Thymus (tissue), 11 donors: ENCODE data around the gene RCAN3. TPM values are rescaled to one million over a fixed set of nuclear protein-coding genes. Genes with fewer than 3 reads are reported as not detected.
"Not testable (repeated sequence)": the region's sequence is repeated elsewhere in the genome, so short reads cannot be mapped to it uniquely, and the experiment has no call there.

Source experiments
- DNase-seq, 9 donors: peaks; one replicate each; pipeline ENCODE4 v3.0.0-alpha.2; 2013; ENCODE audit warnings: low spot score in 9 of 9, low read depth in 6 of 9, missing footprints in 1 of 9
- H3K27ac ChIP-seq, 2 donors: one replicate each; pipeline ENCODE4 v1.5.1; 2013; ENCODE audit warnings: control low read depth in 1 of 2, low read depth in 1 of 2, low read length in 1 of 2, mild to moderate bottlenecking in 1 of 2, moderate library complexity in 1 of 2
- H3K27me3 ChIP-seq, 2 donors: one replicate each; pipeline ENCODE4 v1.5.1; 2013; ENCODE audit warnings: low read length in 1 of 2; ENCODE audit not compliant: control insufficient read depth in 2 of 2, insufficient read depth in 1 of 2
- H3K36me3 ChIP-seq, 2 donors: one replicate each; pipeline ENCODE4 v1.5.1; 2013; ENCODE audit warnings: low read length in 1 of 2, mild to moderate bottlenecking in 1 of 2, moderate library complexity in 1 of 2; ENCODE audit not compliant: control insufficient read depth in 2 of 2, insufficient read depth in 2 of 2
- H3K4me1 ChIP-seq, 2 donors: one replicate each; pipeline ENCODE4 v1.5.1; 2013; ENCODE audit warnings: low read length in 2 of 2; ENCODE audit not compliant: control insufficient read depth in 2 of 2, insufficient read depth in 2 of 2
- H3K4me3 ChIP-seq, 2 donors: one replicate each; pipeline ENCODE4 v1.5.1; 2013; ENCODE audit warnings: low read length in 2 of 2, control low read depth in 1 of 2, mild to moderate bottlenecking in 1 of 2
- H3K9me3 ChIP-seq, 2 donors: one replicate each; pipeline ENCODE4 v1.5.1; 2013; ENCODE audit warnings: low read length in 1 of 2, mild to moderate bottlenecking in 1 of 2; ENCODE audit not compliant: control insufficient read depth in 2 of 2, insufficient read depth in 1 of 2
- WGBS: extraction: QIAGEN DNeasy Blood & Tissue Kit; methylation state at CpG from one replicate; pipeline ENCODE4 v1.1.7; 2013; 5-methylcytosine and 5-hydroxymethylcytosine counted together
- polyA plus RNA-seq: library from polyadenylated mRNA; stranded (reverse); fragments of 200-250 nt; gene quantifications from one replicate; pipeline ENCODE4 v1.2.3, GENCODE V29; 2013
- total RNA-seq: library from RNA; stranded (reverse); fragments of 120-200 nt; gene quantifications from one replicate; pipeline ENCODE4 v1.2.4, GENCODE V29; 2013
- donor health status: healthy.

RCAN3 gene
- total and polyA plus RNA-seq, 2 donors = 13.2 to 21.2 TPM

GRCh38 chr1:24513706-24514105 is 11.1 kb downstream of the RCAN3 start:
- no peaks in the 10 kb centered on the region for H3K9me3 ChIP-seq
- no peak overlapping the region for H3K4me3 ChIP-seq
- no peaks in the 10 kb centered on the region for H3K4me1 ChIP-seq
- no peak for DNase-seq
- H3K27me3 ChIP-seq = no peaks in the 10 kb centered on the region
- WGBS = 85% methylated on average over 2 of the region's 2 CpGs
- no peak overlapping the region for H3K27ac ChIP-seq
- peaks cover 0 to 9% of the 10 kb centered on the region in 2 donors for H3K36me3 ChIP-seq

DNA sequence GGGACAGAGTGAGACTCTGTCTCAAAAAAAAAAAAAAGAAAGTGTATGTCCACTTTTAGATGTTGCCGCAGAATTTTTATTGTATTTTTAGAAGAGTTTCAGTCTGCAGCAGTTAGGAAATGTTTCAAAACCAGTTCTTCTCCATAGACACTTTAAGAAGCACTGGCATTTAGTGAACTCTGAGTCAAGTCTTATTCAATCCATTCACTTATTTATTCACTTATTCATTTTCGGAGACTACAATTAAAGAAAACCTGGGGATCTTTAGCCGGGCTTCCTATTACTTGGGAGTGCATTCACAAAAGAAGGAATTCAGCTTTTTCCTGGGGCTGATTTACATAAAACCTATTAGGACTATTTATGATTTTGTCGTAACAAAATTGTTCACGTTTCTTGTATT is 12.3 kb downstream of the RCAN3 start:
- Histone ChIP-seq H3K36me3 (peaks cover 0 to 9% of the 10 kb centered on the region in 2 donors), H3K27me3 (no peaks in the 10 kb centered on the region), H3K4me1 (no peaks in the 10 kb centered on the region), H3K27ac (no peak overlapping the region), H3K9me3 (no peaks in the 10 kb centered on the region), H3K4me3 (no peak overlapping the region)
- 97% methylated on average over 5 of the region's 5 CpGs for WGBS
- no peak for DNase-seq

DNA sequence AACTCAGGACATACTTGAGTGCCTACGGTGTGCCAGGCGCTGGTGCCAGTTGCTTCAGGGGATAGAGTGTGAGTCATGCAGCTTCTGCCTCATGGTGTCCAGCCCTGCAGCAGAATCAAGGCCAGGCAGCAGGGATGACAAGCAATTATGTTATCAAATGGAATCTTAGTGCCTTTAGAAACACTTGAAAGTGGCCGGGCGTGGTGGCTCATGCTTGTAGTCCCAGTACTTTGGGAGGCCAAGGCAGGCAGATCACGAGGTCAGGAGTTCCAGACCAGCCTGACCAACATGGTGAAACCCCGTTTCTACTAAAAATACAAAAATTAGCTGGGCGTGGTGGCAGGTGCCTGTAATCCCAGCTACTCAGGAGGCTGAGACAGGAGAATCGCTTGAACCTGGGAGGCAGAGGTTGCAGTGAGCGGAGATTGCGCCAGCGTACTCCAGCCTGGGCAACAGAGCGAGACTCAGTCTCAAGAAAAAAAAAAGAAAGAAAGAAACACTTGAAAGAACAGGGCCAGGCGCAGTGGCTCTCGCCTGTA is 13.1 kb downstream of the RCAN3 start:
- not testable (repeated sequence) for H3K27me3 ChIP-seq, H3K27ac ChIP-seq, DNase-seq, H3K9me3 ChIP-seq, H3K4me3 ChIP-seq, H3K4me1 ChIP-seq, H3K36me3 ChIP-seq
- 98% methylated on average over 14 of the region's 14 CpGs for WGBS

DNA sequence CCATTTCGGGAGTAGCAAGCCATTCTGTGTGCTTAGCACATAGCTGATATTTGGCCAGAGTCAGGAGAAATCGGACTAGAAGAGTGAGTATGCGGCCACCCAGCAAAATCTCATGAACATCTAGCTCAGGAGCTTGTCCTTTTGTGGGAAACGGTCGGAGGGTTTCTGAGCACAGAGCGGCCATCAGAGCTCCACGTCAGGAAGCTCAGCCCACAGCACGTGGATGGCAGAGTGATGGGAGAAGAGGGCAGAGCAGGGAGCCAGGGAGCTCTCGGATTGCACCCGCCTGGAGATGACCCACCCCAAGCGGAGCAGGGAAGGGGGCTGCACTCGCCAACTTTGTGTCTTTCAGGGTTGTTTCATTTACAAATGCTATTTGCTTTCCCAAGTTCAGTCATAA is 13.9 kb downstream of the RCAN3 start:
- H3K36me3 ChIP-seq = peaks cover 0 to 9% of the 10 kb centered on the region in 2 donors
- no peak overlapping the region for H3K4me3 ChIP-seq
- no peak overlapping the region for H3K27ac ChIP-seq
- H3K27me3 ChIP-seq = no peaks in the 10 kb centered on the region
- H3K9me3 ChIP-seq = no peaks in the 10 kb centered on the region
- no peaks in the 10 kb centered on the region for H3K4me1 ChIP-seq
- WGBS = 93% methylated on average over 12 of the region's 12 CpGs
- DNase-seq = no peak

DNA sequence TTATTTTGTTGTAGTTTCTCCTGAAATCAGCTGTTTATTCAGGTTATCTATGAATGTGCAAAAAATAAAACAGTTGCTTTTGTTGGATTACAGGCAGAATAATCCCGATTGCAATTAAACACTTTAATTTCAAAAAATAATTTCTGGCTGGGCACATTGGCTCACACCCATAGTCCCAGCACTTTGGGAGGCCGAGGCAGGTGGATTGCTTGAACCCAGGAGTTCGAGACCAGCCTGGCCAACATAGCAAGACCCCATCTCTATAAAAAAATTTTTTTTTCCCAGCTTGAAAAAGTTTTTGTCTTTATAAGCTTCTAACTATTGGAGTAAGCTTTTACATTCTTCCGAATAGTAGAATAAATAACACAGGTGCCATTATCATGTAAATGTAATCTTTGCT is 15.3 kb downstream of the RCAN3 start:
- no peak for DNase-seq
- Histone ChIP-seq H3K36me3 (peaks cover 0 to 9% of the 10 kb centered on the region in 2 donors), H3K4me1 (no peaks in the 10 kb centered on the region), H3K27me3 (no peaks in the 10 kb centered on the region), H3K27ac (no peak overlapping the region), H3K4me3 (no peak overlapping the region), H3K9me3 (no peaks in the 10 kb centered on the region)
- WGBS = 98% methylated on average over 4 of the region's 4 CpGs

DNA sequence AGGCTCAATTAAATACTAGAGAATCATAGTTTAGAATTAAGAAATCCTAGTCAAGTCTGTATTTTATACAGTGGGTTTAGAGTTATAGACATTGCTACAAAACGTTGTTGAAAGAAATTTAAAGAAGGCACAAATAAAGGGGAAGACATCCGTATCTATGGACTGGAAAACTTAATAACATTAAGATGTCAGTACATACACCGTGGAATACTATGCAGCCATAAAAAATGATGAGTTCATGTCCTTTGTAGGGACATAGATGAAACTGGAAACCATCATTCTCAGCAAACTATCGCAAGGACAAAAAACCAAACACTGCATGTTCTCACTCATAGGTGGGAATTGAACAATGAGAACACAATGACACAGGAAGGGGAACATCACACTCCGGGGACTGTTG is 17.6 kb downstream of the RCAN3 start:
- not testable (repeated sequence) for H3K36me3 ChIP-seq, H3K4me3 ChIP-seq, H3K27me3 ChIP-seq, DNase-seq, H3K27ac ChIP-seq, H3K9me3 ChIP-seq, H3K4me1 ChIP-seq
- 97% methylated on average over 5 of the region's 5 CpGs for WGBS

DNA sequence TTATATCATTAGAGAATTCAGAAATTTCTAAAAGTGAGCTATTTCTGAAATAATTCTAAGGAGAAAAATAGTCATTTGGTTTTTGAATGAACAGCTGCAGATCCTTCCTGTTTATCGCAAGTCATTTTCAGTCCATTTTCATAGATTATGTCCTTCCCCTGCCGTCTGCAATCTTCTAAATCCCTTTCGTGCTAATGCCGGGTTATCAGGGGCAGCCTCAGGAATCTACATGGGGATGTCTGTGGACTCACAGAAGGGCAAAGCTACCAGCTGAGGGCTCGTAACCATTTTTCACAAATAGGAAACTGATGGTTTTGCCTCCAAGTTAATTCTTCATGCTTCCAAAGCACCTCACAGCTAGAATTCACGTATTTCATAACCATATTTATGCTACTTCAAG is 23.0 kb downstream of the RCAN3 start:
- no peak overlapping the region for H3K27ac ChIP-seq
- no peaks in the 10 kb centered on the region for H3K9me3 ChIP-seq
- H3K4me3 ChIP-seq = no peak overlapping the region
- no peaks in the 10 kb centered on the region for H3K4me1 ChIP-seq
- WGBS = 89% methylated on average over 6 of the region's 6 CpGs
- H3K36me3 ChIP-seq = no peaks in the 10 kb centered on the region
- DNase-seq = no peak
- H3K27me3 ChIP-seq = no peaks in the 10 kb centered on the region

DNA sequence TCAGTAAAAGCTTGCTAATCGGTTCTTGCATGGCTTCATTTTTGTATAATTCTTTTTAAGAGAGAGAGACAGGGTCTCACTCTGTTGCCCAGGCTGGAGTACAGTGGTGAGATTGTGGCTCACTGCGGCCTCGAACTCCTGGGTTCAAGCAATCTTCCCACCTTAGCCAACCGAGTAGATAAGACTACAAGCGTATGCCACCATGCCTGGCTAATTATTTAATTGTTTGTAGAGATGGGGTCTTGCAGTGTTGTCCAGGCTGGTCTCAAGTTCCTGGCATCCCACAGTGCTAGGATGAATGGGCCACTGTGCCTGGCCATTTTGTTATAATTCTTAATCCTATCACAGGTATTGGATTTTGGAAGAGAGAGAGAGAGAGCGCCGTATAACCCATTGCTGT is 23.4 kb downstream of the RCAN3 start:
- no peak for DNase-seq
- no peaks in the 10 kb centered on the region for H3K9me3 ChIP-seq
- H3K27ac ChIP-seq = no peak overlapping the region
- 88% methylated on average over 7 of the region's 7 CpGs for WGBS
- H3K36me3 ChIP-seq = no peaks in the 10 kb centered on the region
- no peak overlapping the region for H3K4me3 ChIP-seq
- H3K27me3 ChIP-seq = no peaks in the 10 kb centered on the region
- no peaks in the 10 kb centered on the region for H3K4me1 ChIP-seq

- Histone ChIP-seq H3K36me3 (no peaks in the 10 kb centered on the region), H3K27ac (no peak overlapping the region), H3K4me3 (no peak overlapping the region), H3K4me1 (no peaks in the 10 kb centered on the region), H3K9me3 (no peaks in the 10 kb centered on the region), H3K27me3 (no peaks in the 10 kb centered on the region)
- DNase-seq = peak in 1 of 9 donors; percentile 48
- WGBS = 94% methylated on average over 8 of the region's 8 CpGs
Observed at GRCh38 chr1:24526940-24527542, 24.4 kb downstream of the RCAN3 start.
